ENCODE measurements around the gene ESD. TPM values are rescaled to one million over a fixed set of nuclear protein-coding genes. Genes with fewer than 3 reads are reported as not detected.
"Not testable (repeated sequence)": the region's sequence is repeated elsewhere in the genome, so short reads cannot be mapped to it uniquely, and the experiment has no call there.

The ESD gene
- total and polyA plus RNA-seq, 2 donors (not counting 3 experiments of a cell fraction or from before 2014, with no cell fraction given) = 45.3 to 81.1 TPM

- Histone ChIP-seq H4K20me1 (replicated peaks; ENCODE audit: control insufficient read depth, extremely low read depth, insufficient read depth, low read length) (no peaks in the 10 kb centered on the region), H3K79me2 (ENCODE audit: control insufficient read depth, insufficient read depth, low read length) (no peaks in the 10 kb centered on the region), H2AFZ (ENCODE audit: low read depth, low read length) (no peak overlapping the region), H3K4me2 (ENCODE audit: insufficient read depth, low read length) (no peak overlapping the region), H3K36me3 (ENCODE audit: control insufficient read depth in 2 of 2, extremely low read depth in 1 of 2, insufficient read depth in 2 of 2, low read length in 2 of 2) (no peaks in the 10 kb centered on the region), H3K9ac (replicated peaks; ENCODE audit: extremely low read depth, insufficient read depth, low read length) (no peak overlapping the region), H3K9me3 (replicated peaks; ENCODE audit: control insufficient read depth, insufficient read depth, low read length) (no peaks in the 10 kb centered on the region), H3K9me1 (replicated peaks; ENCODE audit: control insufficient read depth, extremely low read depth, insufficient read depth, low read length) (no peaks in the 10 kb centered on the region), H3K27ac (ENCODE audit: insufficient read depth, low read depth, low read length) (no peak overlapping the region), H3K4me3 (replicated peaks in 1 of 3; ENCODE audit: insufficient read depth in 1 of 3, low read depth in 1 of 3, low read length in 3 of 3) (no peak overlapping the region), H3K27me3 (ENCODE audit: control insufficient read depth in 2 of 2, insufficient read depth in 2 of 2, low read length in 2 of 2) (peaks cover 0 to 2% of the 10 kb centered on the region in 2 experiments), H3K4me1 (ENCODE audit: control insufficient read depth, extremely low read depth, insufficient read depth, low read length) (no peaks in the 10 kb centered on the region)
- intact Hi-C loops (cut with micrococcal nuclease) (no loop called here), dilution Hi-C loops (cut with MboI; ENCODE audit: extremely low pct_ligation_motif_present, low sequenced_read_pairs) (no loop called here)
- TF ChIP-seq CTCF (IDR thresholded peaks at IDR 0.05; ENCODE audit: extremely low read depth in 1 of 2, insufficient read depth in 1 of 2, low read depth in 1 of 2, low read length in 2 of 2) (no peak), GATA2 (IDR thresholded peaks at IDR 0.05; ENCODE audit: insufficient read depth, insufficient read length, low read depth, low read length) (no peak), MAX (IDR thresholded peaks at IDR 0.05; ENCODE audit: insufficient read depth, insufficient read length) (no peak), JUN (IDR thresholded peaks at IDR 0.05; ENCODE audit: borderline replicate concordance, insufficient read depth, insufficient read length, low read depth) (no peak), EZH2 (IDR thresholded peaks at IDR 0.05; ENCODE audit: borderline replicate concordance, low read depth, low read length, severe bottlenecking) (no peak)
- FAIRE-seq (no peak), DNase-seq (ENCODE audit: low read depth, low spot score) (no peak)
- no TSS peak for BruUV-seq (replicated peaks)
- CTCF ChIA-PET = no interaction called here
- POLR2A ChIA-PET = no interaction called here
Observed at GRCh38 chr13:46810440-46810839, 13.5 kb upstream of the ESD start.

GRCh38 chr13:46804921-46805320, 8.0 kb upstream of the ESD start:
- H3K9ac ChIP-seq (replicated peaks; ENCODE audit: extremely low read depth, insufficient read depth, low read length); DNase-seq (ENCODE audit: low read depth, low spot score); H3K4me3 ChIP-seq (replicated peaks in 1 of 3; ENCODE audit: insufficient read depth in 1 of 3, low read depth in 1 of 3, low read length in 3 of 3); H3K27ac ChIP-seq (ENCODE audit: insufficient read depth, low read depth, low read length); dilution Hi-C loops (cut with MboI; ENCODE audit: extremely low pct_ligation_motif_present, low sequenced_read_pairs); CTCF ChIA-PET; intact Hi-C loops (cut with micrococcal nuclease); H3K36me3 ChIP-seq (ENCODE audit: control insufficient read depth in 2 of 2, extremely low read depth in 1 of 2, insufficient read depth in 2 of 2, low read length in 2 of 2); FAIRE-seq; H2AFZ ChIP-seq (ENCODE audit: low read depth, low read length); H3K4me2 ChIP-seq (ENCODE audit: insufficient read depth, low read length); H4K20me1 ChIP-seq (replicated peaks; ENCODE audit: control insufficient read depth, extremely low read depth, insufficient read depth, low read length); H3K9me1 ChIP-seq (replicated peaks; ENCODE audit: control insufficient read depth, extremely low read depth, insufficient read depth, low read length); POLR2A ChIA-PET; H3K4me1 ChIP-seq (ENCODE audit: control insufficient read depth, extremely low read depth, insufficient read depth, low read length); BruUV-seq (replicated peaks); H3K79me2 ChIP-seq (ENCODE audit: control insufficient read depth, insufficient read depth, low read length); H3K9me3 ChIP-seq (replicated peaks; ENCODE audit: control insufficient read depth, insufficient read depth, low read length); H3K27me3 ChIP-seq (ENCODE audit: control insufficient read depth in 2 of 2, insufficient read depth in 2 of 2, low read length in 2 of 2): not testable (repeated sequence)

Measured in endothelial cell of umbilical vein (primary cell).